Lung (tissue), 12 donors: ENCODE results near the gene SOCS2. TPM values are rescaled to one million over a fixed set of nuclear protein-coding genes. Genes with fewer than 3 reads are reported as not detected.

ENCODE experiments used
- ATAC-seq: fragments of 200-7000 bp; cut with Tn5 transposase; one replicate; pipeline ENCODE4 v1.9.1; 2020; ENCODE audit warnings: moderate number of reproducible peaks; ENCODE audit not compliant: insufficient read depth, low FRiP score
- DNase-seq, 3 donors: peaks; one replicate each; pipeline ENCODE4 v3.0.0-alpha.2; 2013 to 2017
- H3K27ac ChIP-seq, 2 donors: one replicate each; pipeline ENCODE4 v1.5.1; 2013; ENCODE audit warnings: mild to moderate bottlenecking in 2 of 2, moderate library complexity in 2 of 2, control low read depth in 1 of 2, inconsistent platforms in 1 of 2, low read depth in 1 of 2, low read length in 1 of 2
- H3K27me3 ChIP-seq, 3 donors: one replicate each; pipeline ENCODE4 v1.5.1; 2013; ENCODE audit warnings: low read length in 2 of 3; ENCODE audit not compliant: control insufficient read depth in 3 of 3, insufficient read depth in 3 of 3
- H3K36me3 ChIP-seq, 4 donors: one replicate each; pipeline ENCODE4 v1.5.1; 2013; ENCODE audit warnings: low read length in 4 of 4, mild to moderate bottlenecking in 1 of 4, moderate library complexity in 1 of 4; ENCODE audit not compliant: control insufficient read depth in 4 of 4, insufficient read depth in 4 of 4
- H3K4me1 ChIP-seq, 5 donors: one replicate each; pipeline ENCODE4 v1.5.1; 2013; ENCODE audit warnings: low read length in 5 of 5, mild to moderate bottlenecking in 2 of 5, moderate library complexity in 1 of 5; ENCODE audit not compliant: control insufficient read depth in 5 of 5, insufficient read depth in 5 of 5
- H3K4me3 ChIP-seq: one replicate; pipeline ENCODE4 v1.5.1; 2013; ENCODE audit warnings: mild to moderate bottlenecking, control low read depth, moderate library complexity
- H3K9ac ChIP-seq, 2 donors: one replicate each; pipeline ENCODE4 v1.5.1; 2013; ENCODE audit warnings: low read length in 2 of 2, control low read depth in 1 of 2; ENCODE audit not compliant: insufficient read depth in 1 of 2
- H3K9me3 ChIP-seq, 4 donors: one replicate each; pipeline ENCODE4 v1.5.1; 2013; ENCODE audit warnings: low read length in 3 of 4, mild to moderate bottlenecking in 1 of 4, moderate library complexity in 1 of 4; ENCODE audit not compliant: control insufficient read depth in 4 of 4, insufficient read depth in 3 of 4
- CTCF ChIP-seq: IDR thresholded peaks from 2 replicates; pipeline ENCODE4 v1.5.1; 2012; ENCODE audit warnings: mild to moderate bottlenecking; ENCODE audit errors: control extremely low read depth, extremely low read depth
- WGBS, 2 donors: extraction: QIAGEN DNeasy Blood & Tissue Kit; methylation state at CpG; one replicate each; pipeline ENCODE4 v1.1.7; 2013; 5-methylcytosine and 5-hydroxymethylcytosine counted together
- polyA plus RNA-seq, 2 donors: library from polyadenylated mRNA; stranded (reverse); fragments of 200-250 nt; gene quantifications; one replicate each; pipeline ENCODE4 v1.2.1, GENCODE V29; 2013
- total RNA-seq, 2 donors: library from RNA; depleted of rRNA in 1 of 2; stranded (reverse); fragments of >200 nt in 1 of 2; gene quantifications; one replicate each; pipeline ENCODE4 v1.2.1, GENCODE V29; 2014 to 2021
- donor health status: control.
- donor health status: control.
- donor health status: Bipolar disorder and iron deficiency.
- donor health status: healthy.
- donor health status: DM: yes; HTN: yes; CAD: no.

Gene SOCS2
- total and polyA plus RNA-seq, 4 donors: 26.9 to 45.1 (median 32.7) TPM

- Histone ChIP-seq H3K27me3 (no peaks in the 10 kb centered on the region), H3K9ac (no peak overlapping the region), H3K4me1 (peaks cover 0 to 9% (median 0%) of the 10 kb centered on the region in 5 donors), H3K27ac (no peak overlapping the region), H3K36me3 (peaks cover 0 to 14% (median 4%) of the 10 kb centered on the region in 4 donors), H3K4me3 (no peak overlapping the region), H3K9me3 (peaks cover 0 to 2% (median 0%) of the 10 kb centered on the region in 4 donors)
- no peak for ATAC-seq
- no peak for DNase-seq
- TF ChIP-seq CTCF: no peak
Measured at GRCh38 chr12:93580682-93581081, 8.2 kb downstream of the SOCS2 start.

- peaks cover 0 to 9% (median 0%) of the 10 kb centered on the region in 5 donors for H3K4me1 ChIP-seq
- no peaks in the 10 kb centered on the region for H3K27me3 ChIP-seq
- H3K4me3 ChIP-seq: no peak overlapping the region
- no peak for DNase-seq
- WGBS, 2 donors: 44 to 51% methylated on average over 2 of the region's 2 CpGs
- peaks cover 0 to 7% (median 4%) of the 10 kb centered on the region in 4 donors for H3K36me3 ChIP-seq
- H3K9me3 ChIP-seq: peaks cover 0 to 2% (median 0%) of the 10 kb centered on the region in 4 donors
- H3K27ac ChIP-seq: no peak overlapping the region
- no peak overlapping the region for H3K9ac ChIP-seq
- TF ChIP-seq CTCF: no peak
- ATAC-seq: no peak
Measured at GRCh38 chr12:93581370-93581769, 8.9 kb downstream of the SOCS2 start.

- Histone ChIP-seq H3K36me3 (peaks cover 0 to 7% (median 4%) of the 10 kb centered on the region in 4 donors), H3K9me3 (peaks cover 0 to 2% (median 0%) of the 10 kb centered on the region in 4 donors), H3K27me3 (no peaks in the 10 kb centered on the region), H3K27ac (no peak overlapping the region), H3K9ac (no peak overlapping the region), H3K4me3 (no peak overlapping the region), H3K4me1 (peaks cover 0 to 4% (median 0%) of the 10 kb centered on the region in 5 donors)
- ATAC-seq (no peak), DNase-seq (no peak)
- 96 to 98% methylated on average over 8 of the region's 8 CpGs for WGBS, 2 donors
- TF ChIP-seq CTCF: no peak
Measured at GRCh38 chr12:93582351-93582750, 9.9 kb downstream of the SOCS2 start.
